ENCODE data around the gene PRR20G. TPM values are rescaled to one million over a fixed set of nuclear protein-coding genes. Genes with fewer than 3 reads are reported as not detected.

PRR20G gene
- total and polyA plus RNA-seq, 10 of the 15 experiments (the other 5 are each of a cell fraction or from before 2014, with no cell fraction given) = not detected

GRCh38 chr3:127321371-127321770 is 33.5 kb upstream of the PRR20G start:
- no peaks in the 10 kb centered on the region for H3K9me3 ChIP-seq (replicated peaks; ENCODE audit: control insufficient read depth, insufficient read depth, low read length)
- no peak for TF ChIP-seq ZSCAN29 (IDR thresholded peaks at IDR 0.05)
- TF ChIP-seq BCLAF1 (IDR thresholded peaks at IDR 0.05) = no peak
- no peak for TF ChIP-seq HCFC1 (IDR thresholded peaks at IDR 0.05; ENCODE audit: low read length)
- TF ChIP-seq ZBTB33 (IDR thresholded peaks at IDR 0.05) = no peak
- TF ChIP-seq SPI1 (IDR thresholded peaks at IDR 0.05; ENCODE audit: borderline replicate concordance, insufficient read depth, low read depth, low read length) = no peak
- no peak for TF ChIP-seq SRF (IDR thresholded peaks at IDR 0.05; ENCODE audit: low read depth in 2 of 2, low read length in 2 of 2)
- no peak for TF ChIP-seq IRF5 (IDR thresholded peaks at IDR 0.05; ENCODE audit: borderline replicate concordance)
- TF ChIP-seq SREBF1 (IDR thresholded peaks at IDR 0.05; ENCODE audit: low read length) = no peak
- TF ChIP-seq CBFB (IDR thresholded peaks at IDR 0.05; ENCODE audit: low read depth) = no peak
- ChIA-PET RAD21 (ENCODE audit: unreplicated experiment) (no interaction called here), SMC1A (ENCODE audit: uncharacterized antibody, unreplicated experiment) (no interaction called here), POLR2A (interaction anchor here (0.6 kb wide), 1 partner anchor 1956 kb away, joined by 3 read pairs; no protein-coding TSS in a partner anchor), CTCF (no interaction called here)
- intact Hi-C loops (cut with micrococcal nuclease; ENCODE audit: unreplicated experiment) = no loop called here
- BruUV-seq (replicated peaks) = no TSS peak
- FAIRE-seq (no peak), DNase-seq (ENCODE audit: low read depth, low spot score) (no peak), ATAC-seq (no peak)
- H3K4me1 ChIP-seq (ENCODE audit: control insufficient read depth, insufficient read depth, low read length) = no peaks in the 10 kb centered on the region
- no peaks in the 10 kb centered on the region for H3K79me2 ChIP-seq (ENCODE audit: control insufficient read depth, insufficient read depth, low read length)
- H3K27me3 ChIP-seq (replicated peaks in 1 of 2; ENCODE audit: control insufficient read depth in 2 of 2, insufficient read depth in 2 of 2, low read length in 1 of 2) = no peaks in the 10 kb centered on the region
- H3K9ac ChIP-seq (ENCODE audit: control insufficient read depth, insufficient read depth, low read length) = no peak overlapping the region
- no peaks in the 10 kb centered on the region for H3K36me3 ChIP-seq (ENCODE audit: control insufficient read depth in 2 of 2, insufficient read depth in 2 of 2, low read length in 1 of 2)
- WGBS (ENCODE audit: insufficient coverage, insufficient replicate concordance, low lambda C conversion rate, missing lambda C conversion rate) = 34% methylated on average over 4 of the region's 4 CpGs
- H2AFZ ChIP-seq (ENCODE audit: control insufficient read depth, low read depth, low read length) = no peak overlapping the region
- in situ Hi-C loops (cut with MboI) = no loop called here
- H4K20me1 ChIP-seq (ENCODE audit: control insufficient read depth, insufficient read depth) = no peaks in the 10 kb centered on the region
- no peak overlapping the region for H3K27ac ChIP-seq (ENCODE audit: control insufficient read depth, insufficient read depth)
- H3K4me2 ChIP-seq (ENCODE audit: control insufficient read depth, insufficient read depth) = no peak overlapping the region
- no peak overlapping the region for H3K4me3 ChIP-seq
